Motor neuron (in vitro differentiated cells): ENCODE measurements around the gene LRRC71. TPM values are rescaled to one million over a fixed set of nuclear protein-coding genes. Genes with fewer than 3 reads are reported as not detected.

Source experiments
- ATAC-seq, 8 experiments: fragments of 200-7000 bp; cut with Tn5 transposase; replicated peaks in 6 of 8; 2 replicates each; pipeline ENCODE4 v1.8.0; 2021; ENCODE audit warnings: mild to moderate bottlenecking in 8 of 8, moderate library complexity in 8 of 8
- H3K27ac ChIP-seq, 2 donors: fragments of 250-450 bp; sonication (Bioruptor Pico); 2 replicates each; pipeline ENCODE4 v1.9.0; 2021; ENCODE audit warnings: antibody characterized with exemption in 2 of 2, mild to moderate bottlenecking in 2 of 2, moderate library complexity in 1 of 2
- H3K4me1 ChIP-seq, 2 donors: fragments of 250-450 bp; sonication (Bioruptor Pico); replicated peaks in 1 of 2; 2 replicates each; pipeline ENCODE4 v1.6.1; 2021; ENCODE audit warnings: antibody characterized with exemption in 2 of 2, mild to moderate bottlenecking in 2 of 2, moderate library complexity in 1 of 2
- H3K4me3 ChIP-seq, 5 donors: fragments of 250-450 bp; sonication (Bioruptor Pico); 2 replicates each; pipeline ENCODE4 v1.9.0; 2021; ENCODE audit warnings: antibody characterized with exemption in 5 of 5, mild to moderate bottlenecking in 5 of 5, moderate library complexity in 4 of 5
- WGBS, 10 experiments: fragments of 450-650 bp; shearing (Covaris generic); methylation state at CpG; one replicate each; pipeline ENCODE4 v1.0.0; 2022; 5-methylcytosine and 5-hydroxymethylcytosine counted together
- in situ Hi-C, 9 experiments: fragments of 400-800 bp; cut with MboI; loops; one replicate each; pipeline ENCODE4 v1.15.0; 2021; ENCODE audit warnings: low sequenced_read_pairs in 9 of 9, low pct_unique_long_range_greater_than_20kb in 2 of 9; ENCODE audit not compliant: unreplicated experiment in 9 of 9
- total RNA-seq, 8 experiments: library from RNA; unstranded; fragments of 300-600 nt; gene quantifications; 2 replicates each; pipeline versions ENCODE4 v1.2.3 to v1.2.4, GENCODE V29; 2022

Gene LRRC71
- total RNA-seq, 8 experiments from 2014 or later, result 0.83 to 2.3 (median 1.3) TPM; not detected in 1

GRCh38 chr1:156894711-156895454 is 25.5 kb upstream of the LRRC71 start:
- in situ Hi-C loops, result no loop called here
- WGBS, 10 experiments, result 71 to 92% (median 89%) methylated on average over 4 to 7 of the region's 12 CpGs; no CpG with 5 or more reads in 5 of the 10 experiments
- Histone ChIP-seq H3K4me3 (no peak overlapping the region), H3K4me1 (peaks cover 0 to 24% of the 10 kb centered on the region in 2 donors), H3K27ac (no peak overlapping the region)
- ATAC-seq, result peak in 1 of 8 experiments; percentile 13

- Histone ChIP-seq H3K27ac (no peak overlapping the region), H3K4me3 (no peak overlapping the region), H3K4me1 (peaks cover 0 to 24% of the 10 kb centered on the region in 2 donors)
- no peak for ATAC-seq
- 50 to 100% (median 69%) methylated on average over 1 to 4 of the region's 4 CpGs; no CpG with 5 or more reads in 1 of the 10 experiments for WGBS, 10 experiments
- in situ Hi-C loops, result no loop called here
These were observed 25.0 kb upstream of the LRRC71 start for GRCh38 chr1:156895455-156895812.

GRCh38 chr1:156895927-156896326 is 24.5 kb upstream of the LRRC71 start:
- H3K27ac ChIP-seq, result no peak overlapping the region
- ATAC-seq, result no peak
- H3K4me1 ChIP-seq, result peaks cover 0 to 24% of the 10 kb centered on the region in 2 donors
- in situ Hi-C loops, result no loop called here
- no peak overlapping the region for H3K4me3 ChIP-seq
- 83 to 100% (median 95%) methylated on average over 1 to 6 of the region's 6 CpGs; no CpG with 5 or more reads in 2 of the 10 experiments for WGBS, 10 experiments

- H3K4me1 ChIP-seq, result peaks cover 0 to 24% of the 10 kb centered on the region in 2 donors
- peak in 2 of 8 experiments; percentile 7 to 22 for ATAC-seq
- WGBS, 10 experiments, result 11 to 60% (median 49%) methylated on average over 2 to 6 of the region's 16 CpGs; no CpG with 5 or more reads in 5 of the 10 experiments
- in situ Hi-C loops, result no loop called here
- no peak overlapping the region for H3K27ac ChIP-seq
- no peak overlapping the region for H3K4me3 ChIP-seq
These were observed 23.9 kb upstream of the LRRC71 start for GRCh38 chr1:156896490-156897033.

- in situ Hi-C loops, result no loop called here
These were observed 23.2 kb upstream of the LRRC71 start for GRCh38 chr1:156897078-156897825.

GRCh38 chr1:156898161-156898566 is 22.3 kb upstream of the LRRC71 start:
- Histone ChIP-seq H3K27ac (no peak overlapping the region), H3K4me1 (peaks cover 0 to 24% of the 10 kb centered on the region in 2 donors), H3K4me3 (no peak overlapping the region)
- in situ Hi-C loops, result no loop called here
- peak in 7 of 8 experiments; percentile 3 to 64 (median 55) for ATAC-seq
- WGBS, 10 experiments, result 20 to 33% (median 26%) methylated on average over 2 to 6 of the region's 13 CpGs; no CpG with 5 or more reads in 7 of the 10 experiments

More at GRCh38 chr1:156897078-156897825, 23.2 kb upstream of the LRRC71 start:
- no peak overlapping the region for H3K27ac ChIP-seq
- ATAC-seq, result peak in 3 of 8 experiments; percentile 17 to 26 (median 18)
- WGBS, 10 experiments, result 20 to 100% (median 83%) methylated on average over 2 to 10 of the region's 14 CpGs; no CpG with 5 or more reads in 5 of the 10 experiments
- H3K4me1 ChIP-seq, result peaks cover 0 to 24% of the 10 kb centered on the region in 2 donors
- no peak overlapping the region for H3K4me3 ChIP-seq

- Histone ChIP-seq H3K4me1 (peaks cover 0 to 24% of the 10 kb centered on the region in 2 donors), H3K27ac (no peak overlapping the region), H3K4me3 (no peak overlapping the region)
- in situ Hi-C loops, result no loop called here
- no peak for ATAC-seq
- WGBS, 10 experiments, result 0 to 93% (median 80%) methylated on average over 1 to 10 of the region's 12 CpGs; no CpG with 5 or more reads in 1 of the 10 experiments
These were observed 21.3 kb upstream of the LRRC71 start for GRCh38 chr1:156898971-156899664.

GRCh38 chr1:156899956-156900718 is 20.3 kb upstream of the LRRC71 start:
- no peak overlapping the region for H3K27ac ChIP-seq
- no peak overlapping the region for H3K4me3 ChIP-seq
- H3K4me1 ChIP-seq, result peaks cover 0 to 24% of the 10 kb centered on the region in 2 donors
- WGBS, 10 experiments, result 77 to 100% (median 80%) methylated on average over 1 to 7 of the region's 12 CpGs; no CpG with 5 or more reads in 6 of the 10 experiments
- in situ Hi-C loops, result no loop called here
- ATAC-seq, result peak in 3 of 8 experiments; percentile 60 to 74 (median 66)

GRCh38 chr1:156900896-156901589 is 19.4 kb upstream of the LRRC71 start:
- no peak overlapping the region for H3K27ac ChIP-seq
- no peak overlapping the region for H3K4me3 ChIP-seq
- peak in 1 of 8 experiments; percentile 3 for ATAC-seq
- H3K4me1 ChIP-seq, result peaks cover 0 to 24% of the 10 kb centered on the region in 2 donors
- 50 to 100% (median 75%) methylated on average over 1 to 2 of the region's 6 CpGs; no CpG with 5 or more reads in 6 of the 10 experiments for WGBS, 10 experiments
- in situ Hi-C loops, result no loop called here

- peaks cover 0 to 22% of the 10 kb centered on the region in 2 donors for H3K4me1 ChIP-seq
- no peak overlapping the region for H3K4me3 ChIP-seq
- ATAC-seq, result no peak
- in situ Hi-C loops, result no loop called here
- no peak overlapping the region for H3K27ac ChIP-seq
- WGBS, 10 experiments, result 69 to 100% (median 78%) methylated on average over 1 to 3 of the region's 4 CpGs; no CpG with 5 or more reads in 6 of the 10 experiments
These were observed 18.9 kb upstream of the LRRC71 start for GRCh38 chr1:156901590-156901900.

GRCh38 chr1:156901966-156902915 is 18.2 kb upstream of the LRRC71 start:
- no peak overlapping the region for H3K4me3 ChIP-seq
- no peak overlapping the region for H3K27ac ChIP-seq
- in situ Hi-C loops, result no loop called here
- ATAC-seq, result no peak
- WGBS, 10 experiments, result 0 to 82% (median 50%) methylated on average over 1 to 4 of the region's 23 CpGs; no CpG with 5 or more reads in 1 of the 10 experiments
- H3K4me1 ChIP-seq, result peaks cover 0 to 15% of the 10 kb centered on the region in 2 donors
